GM23338 (cell line): ENCODE results near the gene NFE2. TPM values are rescaled to one million over a fixed set of nuclear protein-coding genes. Genes with fewer than 3 reads are reported as not detected.

ENCODE experiments used
- ATAC-seq: fragments of 200-7000 bp; cut with Tn5 transposase; 3 replicates; pipeline ENCODE4 v1.9.1; 2020
- DNase-seq: peaks from one replicate; pipeline ENCODE4 v3.0.0-alpha.2; 2015; ENCODE audit warnings: low spot score
- H2AFZ ChIP-seq: fragments of 200-600 bp; sonication (generic); 2 replicates; pipeline ENCODE4 v1.8.0; 2016; ENCODE audit warnings: antibody characterized with exemption, mild to moderate bottlenecking, moderate library complexity
- H3F3A ChIP-seq: fragments of 200-600 bp; sonication (generic); replicated peaks from 2 replicates; pipeline ENCODE4 v1.8.0; 2017; ENCODE audit warnings: antibody characterized with exemption, mixed run types, low read depth
- H3K27ac ChIP-seq: fragments of 200-600 bp; sonication (generic); 2 replicates; pipeline ENCODE4 v1.6.1; 2016; ENCODE audit warnings: low read depth
- H3K27me3 ChIP-seq: fragments of 200-600 bp; sonication (generic); 2 replicates; pipeline ENCODE4 v1.8.0; 2016; ENCODE audit warnings: mild to moderate bottlenecking, mixed run types, moderate library complexity; ENCODE audit not compliant: insufficient read depth
- H3K36me3 ChIP-seq: fragments of 200-600 bp; sonication (generic); 2 replicates; pipeline ENCODE4 v1.8.0; 2016; ENCODE audit warnings: mild to moderate bottlenecking; ENCODE audit not compliant: insufficient read depth
- H3K4me1 ChIP-seq: fragments of 200-600 bp; sonication (generic); 2 replicates; pipeline ENCODE4 v1.8.0; 2016; ENCODE audit warnings: mild to moderate bottlenecking, moderate library complexity; ENCODE audit not compliant: insufficient read depth
- H3K4me2 ChIP-seq: fragments of 200-600 bp; sonication (generic); 2 replicates; pipeline ENCODE4 v1.7.1; 2017; ENCODE audit warnings: mixed run types
- H3K4me3 ChIP-seq: fragments of 200-600 bp; sonication (generic); 2 replicates; pipeline ENCODE4 v1.6.1; 2016; ENCODE audit warnings: mixed run types
- H3K79me2 ChIP-seq: fragments of 200-600 bp; sonication (generic); replicated peaks from 2 replicates; pipeline ENCODE4 v1.8.0; 2017; ENCODE audit warnings: mild to moderate bottlenecking; ENCODE audit not compliant: insufficient read depth
- H3K9me2 ChIP-seq: fragments of 200-600 bp; sonication (generic); 2 replicates; pipeline ENCODE4 v1.8.0; 2017; ENCODE audit not compliant: insufficient read depth
- H4K20me1 ChIP-seq: fragments of 200-600 bp; sonication (generic); replicated peaks from 2 replicates; pipeline ENCODE4 v1.8.0; 2017; ENCODE audit warnings: mild to moderate bottlenecking; ENCODE audit not compliant: insufficient read depth
- H3K27ac Mint-ChIP-seq: 2 replicates; pipeline ENCODE4 v1.8.0; 2020; ENCODE audit warnings: inconsistent platforms, mild to moderate bottlenecking, moderate library complexity, mixed read lengths
- H3K27me3 Mint-ChIP-seq: 3 replicates; pipeline ENCODE4 v1.8.0; 2022; ENCODE audit warnings: low read depth, mild to moderate bottlenecking, moderate library complexity, mixed read lengths, inconsistent platforms; ENCODE audit not compliant: insufficient read depth, poor library complexity
- H3K36me3 Mint-ChIP-seq: 3 replicates; pipeline ENCODE4 v1.8.0; 2021; ENCODE audit warnings: low read depth, mild to moderate bottlenecking, inconsistent platforms, moderate library complexity, mixed read lengths
- H3K4me1 Mint-ChIP-seq: 3 replicates; pipeline ENCODE4 v1.8.0; 2020; ENCODE audit warnings: mild to moderate bottlenecking, inconsistent platforms, mixed read lengths
- H3K4me3 Mint-ChIP-seq: 3 replicates; pipeline ENCODE4 v1.8.0; 2021; ENCODE audit warnings: moderate library complexity, mild to moderate bottlenecking, inconsistent platforms, mixed read lengths
- H3K9me3 Mint-ChIP-seq: 3 replicates; pipeline ENCODE4 v1.8.0; 2020; ENCODE audit warnings: moderate library complexity, mild to moderate bottlenecking, inconsistent platforms, mixed read lengths
- CREB1 ChIP-seq: fragments of 250-450 bp; sonication (Bioruptor Pico); IDR thresholded peaks from 2 replicates; pipeline ENCODE4 v1.5.0; 2020; ENCODE audit warnings: low read depth, mild to moderate bottlenecking, moderate library complexity
- EZH2 ChIP-seq: fragments of 200-600 bp; sonication (generic); IDR thresholded peaks from one replicate; pipeline ENCODE4 v1.8.0; 2017; ENCODE audit warnings: antibody characterized with exemption, mild to moderate bottlenecking, low read depth; ENCODE audit not compliant: unreplicated experiment
- JUNB ChIP-seq: IDR thresholded peaks from one replicate; pipeline ENCODE4 v1.6.1; 2016; ENCODE audit warnings: antibody characterized with exemption; ENCODE audit not compliant: unreplicated experiment
- NANOG ChIP-seq: IDR thresholded peaks from 2 replicates; pipeline ENCODE4 v1.6.1; 2016; ENCODE audit warnings: antibody characterized with exemption, borderline replicate concordance
- POLR2AphosphoS5 ChIP-seq: IDR thresholded peaks from 2 replicates; pipeline ENCODE4 v1.6.1; 2016; ENCODE audit warnings: antibody characterized with exemption, low read depth
- STAT1 ChIP-seq: IDR thresholded peaks from one replicate; pipeline ENCODE4 v1.6.1; 2016; ENCODE audit warnings: antibody characterized with exemption; ENCODE audit not compliant: unreplicated experiment
- ZNF114 ChIP-seq: fragments of 250-450 bp; sonication (Bioruptor Pico); IDR thresholded peaks from 2 replicates; pipeline ENCODE4 v1.5.0; 2020; ENCODE audit warnings: mild to moderate bottlenecking, moderate library complexity
- ZNF331 ChIP-seq: fragments of 250-450 bp; sonication (Bioruptor Pico); IDR thresholded peaks from 2 replicates; pipeline ENCODE4 v1.5.0; 2020; ENCODE audit warnings: low read depth, mild to moderate bottlenecking, moderate library complexity
- polyA plus RNA-seq: library from polyadenylated mRNA; unstranded; fragments of >200 nt; fragmentation: Nextera tagmentation; extraction: Ambion mirVana; gene quantifications from 2 replicates; pipeline ENCODE4 v1.2.1, GENCODE V29; 2016
- total RNA-seq: library from RNA; depleted of rRNA; stranded (reverse); fragments of >200 nt; shearing (Covaris generic); gene quantifications from 2 replicates; pipeline ENCODE4 v1.2.3, GENCODE V29; 2014
- TF ChIP-seq, protein P1 (sequence below): IDR thresholded peaks from one replicate; pipeline ENCODE4 v1.6.1; 2018; ENCODE audit warnings: antibody characterized with exemption; ENCODE audit not compliant: unreplicated experiment
- TF ChIP-seq, protein P2 (sequence below): fragments of 250-450 bp; sonication (Bioruptor Pico); IDR thresholded peaks from 2 replicates; pipeline ENCODE4 v1.5.0; 2020; ENCODE audit warnings: mild to moderate bottlenecking, moderate library complexity
- TF ChIP-seq, protein P3 (sequence below), 2 experiments: fragments of 200-600 bp in 1 of 2; sonication (generic) in 1 of 2; conservative IDR thresholded peaks; 2 replicates each; pipeline versions ENCODE4 v1.5.1 to v1.6.1; 2016 to 2017; ENCODE audit warnings: antibody characterized with exemption in 2 of 2, low read depth in 2 of 2, mild to moderate bottlenecking in 2 of 2, moderate library complexity in 1 of 2
- TF ChIP-seq, protein P4 (sequence below): IDR thresholded peaks from 2 replicates; pipeline ENCODE4 v1.6.1; 2016; ENCODE audit warnings: antibody characterized with exemption

Gene NFE2
- total and polyA plus RNA-seq, 2 experiments from 2014 or later, result 1.3 to 1.8 TPM

DNA sequence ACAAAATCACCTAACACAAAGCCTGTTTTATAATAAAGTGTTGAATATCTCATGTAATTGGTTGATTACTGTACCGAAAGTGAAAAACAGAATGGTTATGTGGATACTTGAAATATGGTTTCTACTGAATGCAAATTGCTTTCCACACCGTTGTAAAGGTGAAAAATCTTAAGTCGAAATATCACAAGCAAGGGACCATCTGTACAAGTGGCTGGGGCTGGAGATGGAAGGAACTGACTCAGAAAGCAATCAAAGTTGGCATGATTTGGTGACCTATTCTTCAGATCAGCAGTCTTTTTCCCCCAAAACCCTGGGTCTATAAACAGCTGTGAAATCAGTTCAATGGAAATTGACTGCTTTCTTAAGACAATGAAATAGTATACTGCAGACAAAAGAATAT, 24.4 kb downstream of the NFE2 start:
- no peaks in the 10 kb centered on the region for H3K9me2 ChIP-seq
- H3F3A ChIP-seq, result peaks cover 1% of the 10 kb centered on the region; the same call in 1 of the 2 replicates
- no peak for DNase-seq
- Mint-ChIP-seq H3K4me1 (peaks cover 21% of the 10 kb centered on the region; the same call in 2 of the 3 replicates), H3K27me3 (peaks cover 6% of the 10 kb centered on the region), H3K27ac (peak overlapping the region; percentile 51), H3K36me3 (peaks cover 21% of the 10 kb centered on the region), H3K4me3 (peak overlapping the region; percentile 43; the same call in 1 of the 3 replicates), H3K9me3 (0 out of 3 replicates have a peak, but pooled peaks cover 2% of the 10 kb centered on the region)
- H3K4me3 ChIP-seq, result no peak overlapping the region
- H3K4me1 ChIP-seq, result peaks cover 20% of the 10 kb centered on the region
- H3K36me3 ChIP-seq, result peaks cover 13% of the 10 kb centered on the region; the same call in 1 of the 2 replicates
- H3K27ac ChIP-seq, result peak overlapping the region; percentile 5; the same call in 1 of the 2 replicates
- ATAC-seq, result no peak
- H4K20me1 ChIP-seq, result peaks cover 26% of the 10 kb centered on the region
- H3K4me2 ChIP-seq, result no peak overlapping the region
- TF ChIP-seq JUNB (no peak), STAT1 (no peak), EZH2 (no peak), CREB1 (CRISPR knock-in tag) (no peak), ZNF114 (CRISPR knock-in tag) (no peak), POLR2AphosphoS5 (no peak), ZNF331 (CRISPR knock-in tag) (no peak), NANOG (no peak)
- TF ChIP-seq, protein P1, sequence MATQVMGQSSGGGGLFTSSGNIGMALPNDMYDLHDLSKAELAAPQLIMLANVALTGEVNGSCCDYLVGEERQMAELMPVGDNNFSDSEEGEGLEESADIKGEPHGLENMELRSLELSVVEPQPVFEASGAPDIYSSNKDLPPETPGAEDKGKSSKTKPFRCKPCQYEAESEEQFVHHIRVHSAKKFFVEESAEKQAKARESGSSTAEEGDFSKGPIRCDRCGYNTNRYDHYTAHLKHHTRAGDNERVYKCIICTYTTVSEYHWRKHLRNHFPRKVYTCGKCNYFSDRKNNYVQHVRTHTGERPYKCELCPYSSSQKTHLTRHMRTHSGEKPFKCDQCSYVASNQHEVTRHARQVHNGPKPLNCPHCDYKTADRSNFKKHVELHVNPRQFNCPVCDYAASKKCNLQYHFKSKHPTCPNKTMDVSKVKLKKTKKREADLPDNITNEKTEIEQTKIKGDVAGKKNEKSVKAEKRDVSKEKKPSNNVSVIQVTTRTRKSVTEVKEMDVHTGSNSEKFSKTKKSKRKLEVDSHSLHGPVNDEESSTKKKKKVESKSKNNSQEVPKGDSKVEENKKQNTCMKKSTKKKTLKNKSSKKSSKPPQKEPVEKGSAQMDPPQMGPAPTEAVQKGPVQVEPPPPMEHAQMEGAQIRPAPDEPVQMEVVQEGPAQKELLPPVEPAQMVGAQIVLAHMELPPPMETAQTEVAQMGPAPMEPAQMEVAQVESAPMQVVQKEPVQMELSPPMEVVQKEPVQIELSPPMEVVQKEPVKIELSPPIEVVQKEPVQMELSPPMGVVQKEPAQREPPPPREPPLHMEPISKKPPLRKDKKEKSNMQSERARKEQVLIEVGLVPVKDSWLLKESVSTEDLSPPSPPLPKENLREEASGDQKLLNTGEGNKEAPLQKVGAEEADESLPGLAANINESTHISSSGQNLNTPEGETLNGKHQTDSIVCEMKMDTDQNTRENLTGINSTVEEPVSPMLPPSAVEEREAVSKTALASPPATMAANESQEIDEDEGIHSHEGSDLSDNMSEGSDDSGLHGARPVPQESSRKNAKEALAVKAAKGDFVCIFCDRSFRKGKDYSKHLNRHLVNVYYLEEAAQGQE, result no peak
- TF ChIP-seq, protein P2, sequence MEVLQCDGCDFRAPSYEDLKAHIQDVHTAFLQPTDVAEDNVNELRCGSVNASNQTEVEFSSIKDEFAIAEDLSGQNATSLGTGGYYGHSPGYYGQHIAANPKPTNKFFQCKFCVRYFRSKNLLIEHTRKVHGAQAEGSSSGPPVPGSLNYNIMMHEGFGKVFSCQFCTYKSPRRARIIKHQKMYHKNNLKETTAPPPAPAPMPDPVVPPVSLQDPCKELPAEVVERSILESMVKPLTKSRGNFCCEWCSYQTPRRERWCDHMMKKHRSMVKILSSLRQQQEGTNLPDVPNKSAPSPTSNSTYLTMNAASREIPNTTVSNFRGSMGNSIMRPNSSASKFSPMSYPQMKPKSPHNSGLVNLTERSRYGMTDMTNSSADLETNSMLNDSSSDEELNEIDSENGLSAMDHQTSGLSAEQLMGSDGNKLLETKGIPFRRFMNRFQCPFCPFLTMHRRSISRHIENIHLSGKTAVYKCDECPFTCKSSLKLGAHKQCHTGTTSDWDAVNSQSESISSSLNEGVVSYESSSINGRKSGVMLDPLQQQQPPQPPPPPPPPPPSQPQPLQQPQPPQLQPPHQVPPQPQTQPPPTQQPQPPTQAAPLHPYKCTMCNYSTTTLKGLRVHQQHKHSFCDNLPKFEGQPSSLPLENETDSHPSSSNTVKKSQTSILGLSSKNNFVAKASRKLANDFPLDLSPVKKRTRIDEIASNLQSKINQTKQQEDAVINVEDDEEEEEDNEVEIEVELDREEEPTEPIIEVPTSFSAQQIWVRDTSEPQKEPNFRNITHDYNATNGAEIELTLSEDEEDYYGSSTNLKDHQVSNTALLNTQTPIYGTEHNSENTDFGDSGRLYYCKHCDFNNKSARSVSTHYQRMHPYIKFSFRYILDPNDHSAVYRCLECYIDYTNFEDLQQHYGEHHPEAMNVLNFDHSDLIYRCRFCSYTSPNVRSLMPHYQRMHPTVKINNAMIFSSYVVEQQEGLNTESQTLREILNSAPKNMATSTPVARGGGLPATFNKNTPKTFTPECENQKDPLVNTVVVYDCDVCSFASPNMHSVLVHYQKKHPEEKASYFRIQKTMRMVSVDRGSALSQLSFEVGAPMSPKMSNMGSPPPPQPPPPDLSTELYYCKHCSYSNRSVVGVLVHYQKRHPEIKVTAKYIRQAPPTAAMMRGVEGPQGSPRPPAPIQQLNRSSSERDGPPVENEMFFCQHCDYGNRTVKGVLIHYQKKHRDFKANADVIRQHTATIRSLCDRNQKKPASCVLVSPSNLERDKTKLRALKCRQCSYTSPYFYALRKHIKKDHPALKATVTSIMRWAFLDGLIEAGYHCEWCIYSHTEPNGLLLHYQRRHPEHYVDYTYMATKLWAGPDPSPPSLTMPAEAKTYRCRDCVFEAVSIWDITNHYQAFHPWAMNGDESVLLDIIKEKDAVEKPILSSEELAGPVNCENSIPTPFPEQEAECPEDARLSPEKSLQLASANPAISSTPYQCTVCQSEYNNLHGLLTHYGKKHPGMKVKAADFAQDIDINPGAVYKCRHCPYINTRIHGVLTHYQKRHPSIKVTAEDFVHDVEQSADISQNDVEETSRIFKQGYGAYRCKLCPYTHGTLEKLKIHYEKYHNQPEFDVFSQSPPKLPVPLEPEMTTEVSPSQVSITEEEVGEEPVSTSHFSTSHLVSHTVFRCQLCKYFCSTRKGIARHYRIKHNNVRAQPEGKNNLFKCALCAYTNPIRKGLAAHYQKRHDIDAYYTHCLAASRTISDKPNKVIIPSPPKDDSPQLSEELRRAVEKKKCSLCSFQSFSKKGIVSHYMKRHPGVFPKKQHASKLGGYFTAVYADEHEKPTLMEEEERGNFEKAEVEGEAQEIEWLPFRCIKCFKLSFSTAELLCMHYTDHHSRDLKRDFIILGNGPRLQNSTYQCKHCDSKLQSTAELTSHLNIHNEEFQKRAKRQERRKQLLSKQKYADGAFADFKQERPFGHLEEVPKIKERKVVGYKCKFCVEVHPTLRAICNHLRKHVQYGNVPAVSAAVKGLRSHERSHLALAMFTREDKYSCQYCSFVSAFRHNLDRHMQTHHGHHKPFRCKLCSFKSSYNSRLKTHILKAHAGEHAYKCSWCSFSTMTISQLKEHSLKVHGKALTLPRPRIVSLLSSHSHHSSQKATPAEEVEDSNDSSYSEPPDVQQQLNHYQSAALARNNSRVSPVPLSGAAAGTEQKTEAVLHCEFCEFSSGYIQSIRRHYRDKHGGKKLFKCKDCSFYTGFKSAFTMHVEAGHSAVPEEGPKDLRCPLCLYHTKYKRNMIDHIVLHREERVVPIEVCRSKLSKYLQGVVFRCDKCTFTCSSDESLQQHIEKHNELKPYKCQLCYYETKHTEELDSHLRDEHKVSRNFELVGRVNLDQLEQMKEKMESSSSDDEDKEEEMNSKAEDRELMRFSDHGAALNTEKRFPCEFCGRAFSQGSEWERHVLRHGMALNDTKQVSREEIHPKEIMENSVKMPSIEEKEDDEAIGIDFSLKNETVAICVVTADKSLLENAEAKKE (CRISPR knock-in tag), result no peak
- TF ChIP-seq, protein P3, sequence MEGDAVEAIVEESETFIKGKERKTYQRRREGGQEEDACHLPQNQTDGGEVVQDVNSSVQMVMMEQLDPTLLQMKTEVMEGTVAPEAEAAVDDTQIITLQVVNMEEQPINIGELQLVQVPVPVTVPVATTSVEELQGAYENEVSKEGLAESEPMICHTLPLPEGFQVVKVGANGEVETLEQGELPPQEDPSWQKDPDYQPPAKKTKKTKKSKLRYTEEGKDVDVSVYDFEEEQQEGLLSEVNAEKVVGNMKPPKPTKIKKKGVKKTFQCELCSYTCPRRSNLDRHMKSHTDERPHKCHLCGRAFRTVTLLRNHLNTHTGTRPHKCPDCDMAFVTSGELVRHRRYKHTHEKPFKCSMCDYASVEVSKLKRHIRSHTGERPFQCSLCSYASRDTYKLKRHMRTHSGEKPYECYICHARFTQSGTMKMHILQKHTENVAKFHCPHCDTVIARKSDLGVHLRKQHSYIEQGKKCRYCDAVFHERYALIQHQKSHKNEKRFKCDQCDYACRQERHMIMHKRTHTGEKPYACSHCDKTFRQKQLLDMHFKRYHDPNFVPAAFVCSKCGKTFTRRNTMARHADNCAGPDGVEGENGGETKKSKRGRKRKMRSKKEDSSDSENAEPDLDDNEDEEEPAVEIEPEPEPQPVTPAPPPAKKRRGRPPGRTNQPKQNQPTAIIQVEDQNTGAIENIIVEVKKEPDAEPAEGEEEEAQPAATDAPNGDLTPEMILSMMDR (conservative IDR thresholded peaks at IDR 0.05; ENCODE audit: low read depth in 2 of 2), result no peak
- TF ChIP-seq, protein P4, sequence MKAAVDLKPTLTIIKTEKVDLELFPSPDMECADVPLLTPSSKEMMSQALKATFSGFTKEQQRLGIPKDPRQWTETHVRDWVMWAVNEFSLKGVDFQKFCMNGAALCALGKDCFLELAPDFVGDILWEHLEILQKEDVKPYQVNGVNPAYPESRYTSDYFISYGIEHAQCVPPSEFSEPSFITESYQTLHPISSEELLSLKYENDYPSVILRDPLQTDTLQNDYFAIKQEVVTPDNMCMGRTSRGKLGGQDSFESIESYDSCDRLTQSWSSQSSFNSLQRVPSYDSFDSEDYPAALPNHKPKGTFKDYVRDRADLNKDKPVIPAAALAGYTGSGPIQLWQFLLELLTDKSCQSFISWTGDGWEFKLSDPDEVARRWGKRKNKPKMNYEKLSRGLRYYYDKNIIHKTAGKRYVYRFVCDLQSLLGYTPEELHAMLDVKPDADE, result no peak
- no peaks in the 10 kb centered on the region for H3K27me3 ChIP-seq
- peaks cover 70% of the 10 kb centered on the region for H3K79me2 ChIP-seq
- no peak overlapping the region for H2AFZ ChIP-seq
